Endothelial cell of umbilical vein (primary cell): ENCODE results near the gene SH2D3C. TPM values are rescaled to one million over a fixed set of nuclear protein-coding genes. Genes with fewer than 3 reads are reported as not detected.

Experiments used
- BruUV-seq: library from RNA; stranded (reverse); fragments of 400-500 nt; replicated peaks from 2 replicates; lab custom pipeline; 2021; lab: Mats Ljungman, UMichigan
- CTCF ChIA-PET: fragments of 300-600, 350-600 bp; sonication (Branson Sonifier 250); formaldehyde crosslinking; loops from one replicate; lab custom pipeline; 2021; ENCODE audit warnings: antibody characterized with exemption, inconsistent platforms; lab: Charles Lee
- POLR2A ChIA-PET: fragments of 300-600, 350-600 bp; sonication (Branson Sonifier 250); formaldehyde crosslinking; loops from one replicate; lab custom pipeline; 2021; ENCODE audit warnings: antibody characterized with exemption, inconsistent platforms; lab: Charles Lee
- DNase-seq: peaks from one replicate; pipeline ENCODE4 v3.0.0-alpha.2; 2011; ENCODE audit warnings: low read depth, low spot score
- FAIRE-seq: peaks from 2 replicates; lab custom pipeline; 2011; peaks lifted over from hg19 to GRCh38; lab: Jason Lieb, UNC
- H2AFZ ChIP-seq: 2 replicates; pipeline ENCODE4 v1.6.0; 2012; ENCODE audit warnings: low read depth, low read length, control low read depth, inconsistent platforms
- H3K27ac ChIP-seq: 2 replicates; pipeline ENCODE4 v1.5.1; 2011; ENCODE audit warnings: low read depth, mild to moderate bottlenecking, control low read depth, low read length, moderate library complexity; ENCODE audit not compliant: insufficient read depth
- H3K27me3 ChIP-seq, 2 experiments: 2 replicates each; pipeline versions ENCODE4 v1.6.0 to v1.6.1; 2011; ENCODE audit warnings: low read length in 2 of 2, mixed read lengths in 1 of 2; ENCODE audit not compliant: control insufficient read depth in 2 of 2, insufficient read depth in 2 of 2
- H3K36me3 ChIP-seq, 2 experiments: 2 replicates in 1 of 2; 3 replicates in 1 of 2; pipeline ENCODE4 v1.5.1; 2011; ENCODE audit warnings: low read length in 2 of 2, mild to moderate bottlenecking in 1 of 2, moderate library complexity in 1 of 2; ENCODE audit not compliant: control insufficient read depth in 2 of 2, insufficient read depth in 2 of 2; ENCODE audit errors: extremely low read depth in 1 of 2
- H3K4me1 ChIP-seq: 3 replicates; pipeline ENCODE4 v1.5.1; 2011; ENCODE audit warnings: mild to moderate bottlenecking, low read length; ENCODE audit not compliant: control insufficient read depth, insufficient read depth; ENCODE audit errors: extremely low read depth
- H3K4me2 ChIP-seq: 2 replicates; pipeline ENCODE4 v1.6.1; 2011; ENCODE audit warnings: low read length, control low read depth, mixed read lengths; ENCODE audit not compliant: insufficient read depth
- H3K4me3 ChIP-seq, 3 experiments: fragments of 200-600 bp in 1 of 3; sonication (generic), shearing (Covaris generic) in 1 of 3; replicated peaks in 1 of 3; 2 replicates each; pipeline ENCODE4 v1.5.1; 2011 to 2016; ENCODE audit warnings: control low read depth in 3 of 3, low read length in 3 of 3, mild to moderate bottlenecking in 2 of 3, inconsistent platforms in 1 of 3, low read depth in 1 of 3, moderate library complexity in 1 of 3; ENCODE audit not compliant: insufficient read depth in 1 of 3
- H3K79me2 ChIP-seq: 2 replicates; pipeline ENCODE4 v1.6.0; 2012; ENCODE audit warnings: low read length, inconsistent platforms; ENCODE audit not compliant: control insufficient read depth, insufficient read depth
- H3K9ac ChIP-seq: replicated peaks from 2 replicates; pipeline ENCODE3; 2011; ENCODE audit warnings: low read length, control low read depth; ENCODE audit not compliant: insufficient read depth; ENCODE audit errors: extremely low read depth
- H3K9me1 ChIP-seq: replicated peaks from 3 replicates; pipeline ENCODE4 v1.6.0; 2011; ENCODE audit warnings: mild to moderate bottlenecking, low read length; ENCODE audit not compliant: control insufficient read depth, insufficient read depth; ENCODE audit errors: extremely low read depth
- H3K9me3 ChIP-seq: replicated peaks from 2 replicates; pipeline ENCODE4 v1.5.1; 2012; ENCODE audit warnings: low read length, inconsistent platforms; ENCODE audit not compliant: control insufficient read depth, insufficient read depth
- H4K20me1 ChIP-seq: replicated peaks from 2 replicates; pipeline ENCODE3; 2011; ENCODE audit warnings: mild to moderate bottlenecking, low read length; ENCODE audit not compliant: control insufficient read depth, insufficient read depth; ENCODE audit errors: extremely low read depth
- CTCF ChIP-seq, 2 donors: IDR thresholded peaks; 1 replicate in 1 of 2; 2 replicates in 1 of 2; pipeline ENCODE4 v1.5.1; 2011; ENCODE audit warnings: low read length in 2 of 2, mild to moderate bottlenecking in 2 of 2, moderate library complexity in 2 of 2, control low read depth in 1 of 2, inconsistent platforms in 1 of 2, low read depth in 1 of 2; ENCODE audit not compliant: insufficient read depth in 1 of 2; ENCODE audit errors: extremely low read depth in 1 of 2
- EZH2 ChIP-seq: IDR thresholded peaks from 2 replicates; pipeline ENCODE4 v1.6.1; 2012; ENCODE audit warnings: borderline replicate concordance, low read depth, mild to moderate bottlenecking, moderate library complexity, low read length, inconsistent platforms; ENCODE audit not compliant: severe bottlenecking
- FOS ChIP-seq: IDR thresholded peaks from 2 replicates; pipeline ENCODE4 v1.6.1; 2011; ENCODE audit warnings: mild to moderate bottlenecking, low read length, moderate library complexity, borderline replicate concordance; ENCODE audit not compliant: insufficient read depth
- GATA2 ChIP-seq: IDR thresholded peaks from 2 replicates; pipeline ENCODE4 v1.7.0; 2011; ENCODE audit warnings: low read depth, mild to moderate bottlenecking, moderate library complexity, mixed read lengths, low read length; ENCODE audit not compliant: insufficient read length, insufficient read depth
- JUN ChIP-seq: IDR thresholded peaks from 2 replicates; pipeline ENCODE4 v1.6.1; 2011; ENCODE audit warnings: borderline replicate concordance, low read depth; ENCODE audit not compliant: insufficient read length, insufficient read depth
- MYC ChIP-seq: IDR thresholded peaks from one replicate; pipeline ENCODE4 v1.6.1; 2011; ENCODE audit warnings: mild to moderate bottlenecking, low read depth, low read length
- POLR2A ChIP-seq: IDR thresholded peaks from 2 replicates; pipeline ENCODE4 v1.6.1; 2012; ENCODE audit warnings: low read depth, mild to moderate bottlenecking, control low read depth, low read length
- POLR2AphosphoS5 ChIP-seq: IDR thresholded peaks from 2 replicates; pipeline ENCODE4 v1.6.1; 2012; ENCODE audit warnings: low read depth, mild to moderate bottlenecking, control low read depth, low read length, moderate library complexity; ENCODE audit not compliant: insufficient read depth
- dilution Hi-C: fragments of 300-500 bp; cut with MboI; formaldehyde crosslinking; loops from one replicate; pipeline ENCODE4 v1.15.0; 2019; ENCODE audit warnings: low sequenced_read_pairs; ENCODE audit not compliant: extremely low pct_ligation_motif_present
- intact Hi-C: fragments of 100-400 bp; cut with micrococcal nuclease; formaldehyde crosslinking; loops from one replicate; pipeline ENCODE4 v1.10.0; 2022
- polyA plus RNA-seq, 4 experiments: library from polyadenylated mRNA; depleted of rRNA in 3 of 4; stranded (reverse) in 3 of 4; unstranded in 1 of 4; fragments of >200 nt; gene quantifications; 2 replicates each; pipeline versions ENCODE4 v1.2.1 to v1.2.3, GENCODE V29; 2011 to 2012; ENCODE audit warnings: missing spikeins in 1 of 4
- total RNA-seq: library from RNA; stranded (reverse); gene quantifications from 2 replicates; pipeline ENCODE4 v1.2.3, GENCODE V29; 2021
- TF ChIP-seq, protein P1 (sequence below): IDR thresholded peaks from 2 replicates; pipeline ENCODE4 v1.6.1; 2011; ENCODE audit not compliant: insufficient read depth, insufficient read length

Gene SH2D3C
- total and polyA plus RNA-seq, 2 donors (not counting 3 experiments of a cell fraction or from before 2014, with no cell fraction given), result 95.0 to 173 TPM

DNA sequence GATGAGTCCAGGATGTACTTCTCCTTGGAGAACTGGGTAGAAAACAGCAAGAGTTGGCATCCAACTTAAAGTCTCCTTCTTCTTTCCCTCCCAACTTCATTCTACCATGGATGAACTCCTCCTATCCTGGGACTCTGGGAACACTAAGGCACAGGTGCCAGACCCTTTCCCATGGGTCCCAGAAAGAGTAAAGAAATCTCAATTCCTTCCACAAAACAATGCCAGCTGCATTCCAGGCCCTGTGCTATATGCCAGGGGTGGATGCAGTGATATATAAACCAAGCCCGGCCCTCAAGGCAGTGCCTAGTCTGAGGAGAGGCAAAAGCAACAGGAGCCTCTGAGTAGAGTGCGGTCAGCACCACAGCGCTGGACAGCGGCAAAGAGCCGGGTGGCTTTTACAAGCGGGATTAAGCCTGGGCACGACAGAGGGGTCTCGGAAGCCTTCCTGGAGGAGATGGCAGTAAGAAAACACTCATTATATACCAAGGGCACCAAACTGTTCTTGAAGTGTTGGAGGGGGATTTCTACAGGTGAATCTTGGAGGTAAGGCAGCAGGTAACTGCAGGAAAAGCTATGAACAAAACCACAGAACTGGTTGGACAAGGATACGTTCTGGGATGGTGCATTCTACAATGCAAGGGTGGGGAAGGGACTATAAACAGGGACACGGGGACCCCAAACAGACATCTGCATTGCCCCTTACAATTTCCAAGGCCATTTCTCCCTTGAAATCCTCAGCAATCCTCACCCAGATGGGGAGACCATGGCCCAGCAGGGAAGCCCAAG, 27.0 kb downstream of the SH2D3C start:
- DNase-seq (no peak), FAIRE-seq (peak; percentile 61)
- CTCF ChIA-PET, result interaction anchor here (1.2 to 1.4 kb wide), 3 partner anchors 12 to 17 kb away, joined by 3 to 4 read pairs (median 3); partner anchors contain the start of gene TOR2A
- no peak overlapping the region for H2AFZ ChIP-seq
- H3K79me2 ChIP-seq, result peaks cover 35% of the 10 kb centered on the region
- H3K9ac ChIP-seq, result no peak overlapping the region
- BruUV-seq, result no TSS peak
- H3K4me3 ChIP-seq, result no peak overlapping the region
- peaks cover 12% of the 10 kb centered on the region for H3K4me1 ChIP-seq
- peaks cover 27 to 48% of the 10 kb centered on the region in 2 experiments for H3K36me3 ChIP-seq
- intact Hi-C loops (no loop called here), dilution Hi-C loops (no loop called here)
- H3K27ac ChIP-seq, result no peak overlapping the region
- POLR2A ChIA-PET, result no interaction called here
- no peaks in the 10 kb centered on the region for H3K27me3 ChIP-seq
- H4K20me1 ChIP-seq, result peaks cover 3% of the 10 kb centered on the region
- TF ChIP-seq CTCF (IDR thresholded peaks at IDR 0.05; ENCODE audit: extremely low read depth in 1 of 2, insufficient read depth in 1 of 2, low read depth in 1 of 2, low read length in 2 of 2), result no peak
- peak; percentile 34 for TF ChIP-seq POLR2A
- H3K9me1 ChIP-seq, result no peaks in the 10 kb centered on the region
- H3K4me2 ChIP-seq, result no peak overlapping the region
- H3K9me3 ChIP-seq, result no peaks in the 10 kb centered on the region

DNA sequence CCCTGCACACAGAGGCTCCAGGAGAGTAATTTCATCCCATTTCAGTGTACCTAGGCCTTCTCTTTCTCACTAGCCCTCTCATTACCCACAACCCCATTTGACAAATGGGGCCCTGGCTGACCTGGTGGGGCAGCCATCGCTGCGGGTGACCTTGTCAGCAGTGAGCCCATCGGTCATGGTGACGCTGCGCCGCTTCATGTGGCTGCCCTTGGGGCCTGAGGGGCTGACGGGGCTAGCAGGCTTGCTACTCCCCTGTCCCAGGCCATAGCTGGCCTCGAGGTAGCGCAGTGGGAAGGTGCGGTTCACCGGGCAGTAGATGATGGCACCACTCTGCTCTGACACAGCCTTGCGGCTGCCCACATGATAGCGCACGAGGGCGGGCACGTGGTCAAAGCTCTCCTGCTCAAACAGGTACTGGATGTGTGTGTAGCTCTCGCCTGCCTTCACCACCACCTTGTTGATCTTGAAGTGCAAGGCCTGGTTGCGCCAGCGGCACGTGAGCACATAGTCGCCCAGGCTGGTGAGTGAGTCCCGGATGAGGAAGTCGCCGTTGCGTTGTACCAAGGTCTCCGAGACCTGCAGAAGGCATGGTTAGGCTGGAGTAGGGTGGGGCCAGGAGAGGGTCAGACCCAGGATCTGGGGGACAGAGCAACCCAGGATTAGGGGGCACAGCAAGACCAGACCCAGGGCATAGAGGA, 29.2 kb downstream of the SH2D3C start:
- Histone ChIP-seq H4K20me1 (peaks cover 3% of the 10 kb centered on the region), H3K27me3 (no peaks in the 10 kb centered on the region), H3K4me1 (no peaks in the 10 kb centered on the region), H3K9me1 (no peaks in the 10 kb centered on the region), H3K4me3 (no peak overlapping the region), H2AFZ (no peak overlapping the region), H3K79me2 (peaks cover 22% of the 10 kb centered on the region), H3K9me3 (no peaks in the 10 kb centered on the region), H3K9ac (no peak overlapping the region), H3K27ac (no peak overlapping the region), H3K36me3 (peaks cover 39 to 64% of the 10 kb centered on the region in 2 experiments), H3K4me2 (no peak overlapping the region)
- BruUV-seq, result no TSS peak
- intact Hi-C loops, result no loop called here
- dilution Hi-C loops, result no loop called here
- no peak for FAIRE-seq
- TF ChIP-seq, protein P1, sequence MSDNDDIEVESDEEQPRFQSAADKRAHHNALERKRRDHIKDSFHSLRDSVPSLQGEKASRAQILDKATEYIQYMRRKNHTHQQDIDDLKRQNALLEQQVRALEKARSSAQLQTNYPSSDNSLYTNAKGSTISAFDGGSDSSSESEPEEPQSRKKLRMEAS, result no peak
- TF ChIP-seq EZH2, result no peak
- TF ChIP-seq JUN, result no peak
- TF ChIP-seq POLR2AphosphoS5, result no peak
- no peak for TF ChIP-seq MYC
- TF ChIP-seq FOS, result no peak
- no peak for TF ChIP-seq CTCF (IDR thresholded peaks at IDR 0.05; ENCODE audit: extremely low read depth in 1 of 2, insufficient read depth in 1 of 2, low read depth in 1 of 2, low read length in 2 of 2)
- TF ChIP-seq GATA2, result no peak
- no peak for TF ChIP-seq POLR2A
- no peak for DNase-seq
- ChIA-PET CTCF (no interaction called here), POLR2A (no interaction called here)
